ENCODE data around the gene C12orf60.

The C12orf60 gene

DNA sequence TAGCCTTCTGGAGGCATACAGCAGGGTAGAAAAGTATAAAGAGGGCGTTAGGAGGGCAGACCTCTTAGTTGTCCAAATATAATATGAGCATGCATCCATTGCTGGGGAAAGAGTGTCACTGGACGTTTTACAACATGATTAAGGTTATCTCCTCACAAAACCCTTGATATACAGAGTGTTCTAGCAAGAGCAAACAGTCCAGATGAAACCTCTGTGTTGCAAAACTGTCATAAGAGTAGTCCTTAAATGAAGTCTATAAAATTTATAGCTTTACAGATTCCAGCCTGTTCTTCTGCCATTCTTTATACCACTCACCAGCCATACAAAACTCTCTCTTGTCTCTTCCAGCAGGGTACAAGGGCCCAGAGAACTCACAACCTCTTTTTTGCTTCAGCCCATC, 21.9 kb upstream of the C12orf60 start:
- no peak for DNase-seq (ENCODE audit: low spot score)
- no peak for TF ChIP-seq CTCF (IDR thresholded peaks at IDR 0.05; ENCODE audit: extremely low read depth, missing control alignments)

DNA sequence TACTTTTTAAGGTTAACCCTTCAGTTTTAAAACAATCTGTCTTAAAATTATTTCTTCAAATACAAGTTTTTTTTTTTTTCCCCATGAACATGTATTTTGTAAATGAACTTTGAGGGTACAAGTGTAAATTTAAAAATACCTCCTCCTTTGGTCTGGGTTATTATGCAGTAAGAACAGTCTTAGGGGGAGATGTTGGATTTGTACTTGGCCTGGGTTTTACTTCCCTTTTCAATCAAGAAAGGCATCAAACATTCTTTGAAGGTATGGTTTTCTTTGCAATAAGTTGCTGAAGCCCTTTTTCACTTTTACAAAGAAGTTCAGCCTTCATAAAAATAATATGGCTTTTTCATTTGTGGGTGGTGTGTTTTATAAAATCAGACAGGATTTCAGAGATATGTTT, 20.7 kb upstream of the C12orf60 start:
- DNase-seq (ENCODE audit: low spot score), result no peak
- no peak for TF ChIP-seq CTCF (IDR thresholded peaks at IDR 0.05; ENCODE audit: extremely low read depth, missing control alignments)

- no peak for DNase-seq (ENCODE audit: low spot score)
These were observed 19.0 kb upstream of the C12orf60 start for GRCh38 chr12:14784471-14784870.

DNA sequence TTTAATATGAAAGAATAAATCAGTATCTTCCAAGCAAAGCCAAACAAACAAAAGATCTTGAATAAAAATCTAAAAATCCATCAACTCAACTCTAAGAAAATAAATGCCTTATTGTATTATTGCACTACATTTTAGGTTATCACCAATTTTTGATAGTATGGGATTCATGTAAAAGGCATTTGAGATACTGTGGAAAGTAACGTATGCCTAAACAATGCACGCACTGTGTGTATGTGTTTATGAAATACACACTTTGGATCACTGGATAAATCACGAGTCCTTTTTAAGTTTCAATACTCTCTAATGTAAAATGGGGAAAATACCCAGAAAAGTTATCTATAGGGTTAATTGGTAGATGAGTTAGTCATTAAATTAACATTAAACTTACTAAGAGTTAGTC, 17.9 kb upstream of the C12orf60 start:
- DNase-seq (ENCODE audit: low spot score), result no peak
- no peak for TF ChIP-seq CTCF (IDR thresholded peaks at IDR 0.05; ENCODE audit: extremely low read depth, missing control alignments)

More at GRCh38 chr12:14784471-14784870, 19.0 kb upstream of the C12orf60 start:
- TF ChIP-seq CTCF (IDR thresholded peaks at IDR 0.05; ENCODE audit: extremely low read depth, missing control alignments), result no peak

DNA sequence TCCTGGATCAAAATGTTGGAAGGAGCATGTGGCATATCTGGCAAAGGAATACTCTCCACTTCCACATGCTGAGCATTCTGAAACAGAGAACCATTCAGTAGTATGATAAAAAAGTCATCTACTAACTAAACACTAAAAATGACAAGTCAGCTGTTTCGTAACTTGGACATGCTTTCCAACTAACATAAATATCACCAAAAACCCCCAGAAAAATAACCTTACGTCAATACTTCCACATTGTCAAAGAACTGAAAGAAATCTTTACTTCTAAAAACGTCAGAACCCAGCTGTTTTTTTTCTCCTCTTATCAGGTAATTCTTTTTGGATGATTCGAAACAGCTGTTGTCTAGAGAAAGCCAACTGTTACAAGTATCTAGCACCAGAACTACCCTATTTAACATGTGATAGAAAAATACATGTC, 8.4 kb upstream of the C12orf60 start:
- DNase-seq (ENCODE audit: low spot score), result no peak
- TF ChIP-seq CTCF (IDR thresholded peaks at IDR 0.05; ENCODE audit: extremely low read depth, missing control alignments), result no peak

GRCh38 chr12:14802247-14802646, 1.2 kb upstream of the C12orf60 start:
- DNase-seq (ENCODE audit: low spot score), result no peak
- no peak for TF ChIP-seq CTCF (IDR thresholded peaks at IDR 0.05; ENCODE audit: extremely low read depth, missing control alignments)

DNA sequence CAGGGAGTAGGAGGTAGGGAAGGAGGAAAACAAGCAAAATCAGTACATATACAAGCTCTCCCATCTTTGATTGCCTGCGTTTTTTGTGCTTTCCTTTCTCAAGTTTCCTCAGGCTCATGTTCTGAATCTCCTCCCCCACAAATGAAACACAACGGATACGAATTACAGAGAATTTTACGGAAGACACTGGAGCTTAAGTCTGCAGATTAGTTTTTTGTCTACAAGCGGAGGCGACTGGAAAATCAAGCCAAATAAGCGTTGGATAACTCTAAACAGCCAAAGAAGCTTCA, 804 bp upstream of the C12orf60 start:
- TF ChIP-seq CTCF (IDR thresholded peaks at IDR 0.05; ENCODE audit: extremely low read depth, missing control alignments), result no peak
- no peak for DNase-seq (ENCODE audit: low spot score)

- no peak for TF ChIP-seq CTCF (IDR thresholded peaks at IDR 0.05; ENCODE audit: extremely low read depth, missing control alignments)
- DNase-seq (ENCODE audit: low spot score), result no peak
These were observed 325 bp downstream of the C12orf60 start for GRCh38 chr12:14803830-14804160.
